Neutrophil (primary cell): ENCODE results near the gene ZSWIM8.

Source experiments
- H3K27ac ChIP-seq: fragments of 200-600 bp; sonication (generic); 2 replicates; pipeline ENCODE4 v1.5.1; 2016; ENCODE audit warnings: mild to moderate bottlenecking, moderate library complexity
- H3K27me3 ChIP-seq: fragments of 200-600 bp; sonication (generic); 2 replicates; pipeline ENCODE4 v1.6.0; 2016; ENCODE audit warnings: mild to moderate bottlenecking
- H3K36me3 ChIP-seq: fragments of 200-600 bp; sonication (generic); 2 replicates; pipeline ENCODE4 v1.5.1; 2017
- H3K4me1 ChIP-seq, 2 experiments: fragments of 200-600 bp in 1 of 2; sonication (generic) in 1 of 2; 1 replicate in 1 of 2; 2 replicates in 1 of 2; pipeline versions ENCODE4 v1.5.1 to v1.6.1; 2013 to 2016; ENCODE audit warnings: low read depth in 1 of 2, low read length in 1 of 2, mild to moderate bottlenecking in 1 of 2, moderate library complexity in 1 of 2; ENCODE audit not compliant: control insufficient read depth in 1 of 2, insufficient read depth in 1 of 2
- H3K4me3 ChIP-seq, 2 experiments: fragments of 200-600 bp in 1 of 2; sonication (generic) in 1 of 2; 1 replicate in 1 of 2; 2 replicates in 1 of 2; pipeline ENCODE4 v1.5.1; 2013 to 2016; ENCODE audit warnings: low read depth in 1 of 2, low read length in 1 of 2, mild to moderate bottlenecking in 1 of 2, moderate library complexity in 1 of 2
- H3K9me3 ChIP-seq: fragments of 200-600 bp; sonication (generic); 2 replicates; pipeline ENCODE4 v1.5.1; 2016
- TF ChIP-seq, protein P1 (sequence below): fragments of 200-600 bp; sonication (generic); IDR thresholded peaks from 2 replicates; pipeline ENCODE4 v1.5.1; 2016; ENCODE audit warnings: antibody characterized with exemption

Gene ZSWIM8

GRCh38 chr10:73847031-73847430 lies 61.6 kb downstream of the ZSWIM8 start:
- no peaks in the 10 kb centered on the region for H3K27me3 ChIP-seq
- peaks cover 29 to 36% of the 10 kb centered on the region in 2 experiments for H3K4me1 ChIP-seq
- H3K4me3 ChIP-seq: no peak overlapping the region
- TF ChIP-seq, protein P1, sequence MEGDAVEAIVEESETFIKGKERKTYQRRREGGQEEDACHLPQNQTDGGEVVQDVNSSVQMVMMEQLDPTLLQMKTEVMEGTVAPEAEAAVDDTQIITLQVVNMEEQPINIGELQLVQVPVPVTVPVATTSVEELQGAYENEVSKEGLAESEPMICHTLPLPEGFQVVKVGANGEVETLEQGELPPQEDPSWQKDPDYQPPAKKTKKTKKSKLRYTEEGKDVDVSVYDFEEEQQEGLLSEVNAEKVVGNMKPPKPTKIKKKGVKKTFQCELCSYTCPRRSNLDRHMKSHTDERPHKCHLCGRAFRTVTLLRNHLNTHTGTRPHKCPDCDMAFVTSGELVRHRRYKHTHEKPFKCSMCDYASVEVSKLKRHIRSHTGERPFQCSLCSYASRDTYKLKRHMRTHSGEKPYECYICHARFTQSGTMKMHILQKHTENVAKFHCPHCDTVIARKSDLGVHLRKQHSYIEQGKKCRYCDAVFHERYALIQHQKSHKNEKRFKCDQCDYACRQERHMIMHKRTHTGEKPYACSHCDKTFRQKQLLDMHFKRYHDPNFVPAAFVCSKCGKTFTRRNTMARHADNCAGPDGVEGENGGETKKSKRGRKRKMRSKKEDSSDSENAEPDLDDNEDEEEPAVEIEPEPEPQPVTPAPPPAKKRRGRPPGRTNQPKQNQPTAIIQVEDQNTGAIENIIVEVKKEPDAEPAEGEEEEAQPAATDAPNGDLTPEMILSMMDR: no peak
- H3K36me3 ChIP-seq: peaks cover 96% of the 10 kb centered on the region
- no peaks in the 10 kb centered on the region for H3K9me3 ChIP-seq
- H3K27ac ChIP-seq: no peak overlapping the region

DNA sequence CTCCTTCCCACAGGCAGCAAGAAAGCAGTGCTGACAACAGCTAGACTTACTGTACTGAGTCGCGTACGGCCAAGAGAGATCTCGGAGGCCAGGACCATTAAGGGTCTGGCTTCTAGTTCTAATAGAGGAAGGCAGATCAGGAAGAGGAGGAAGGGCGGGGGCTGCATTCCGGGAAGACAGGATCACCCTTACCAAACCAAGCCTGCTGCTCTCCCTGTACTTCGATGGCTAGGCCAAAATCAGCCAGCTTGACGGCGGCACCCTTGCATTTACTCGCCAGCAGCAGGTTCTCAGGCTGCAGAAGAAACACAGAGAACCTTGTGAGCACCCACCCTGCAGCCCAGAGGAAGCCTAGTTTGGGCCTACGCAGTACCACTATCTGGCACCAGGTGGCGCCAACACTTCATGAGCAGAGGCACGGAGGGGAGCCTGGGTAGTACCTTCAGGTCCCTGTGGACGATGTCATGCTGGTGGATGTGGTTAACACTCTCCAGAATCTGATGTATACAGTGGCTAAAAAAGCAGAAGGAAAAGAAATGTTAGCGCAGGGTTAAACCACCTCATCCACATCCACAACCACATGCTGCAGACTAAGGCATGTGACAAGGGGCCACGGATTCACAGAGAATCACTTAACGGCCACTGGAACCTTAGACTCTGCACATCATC lies 63.5 kb downstream of the ZSWIM8 start:
- TF ChIP-seq, protein P1: peak; percentile 95
- Histone ChIP-seq H3K27ac (peak overlapping the region; percentile 81), H3K36me3 (peaks cover 98% of the 10 kb centered on the region), H3K9me3 (no peaks in the 10 kb centered on the region), H3K4me3 (peak overlapping the region in 1 of 2 experiments; percentile 19), H3K4me1 (peaks cover 19 to 28% of the 10 kb centered on the region in 2 experiments), H3K27me3 (no peaks in the 10 kb centered on the region)

DNA sequence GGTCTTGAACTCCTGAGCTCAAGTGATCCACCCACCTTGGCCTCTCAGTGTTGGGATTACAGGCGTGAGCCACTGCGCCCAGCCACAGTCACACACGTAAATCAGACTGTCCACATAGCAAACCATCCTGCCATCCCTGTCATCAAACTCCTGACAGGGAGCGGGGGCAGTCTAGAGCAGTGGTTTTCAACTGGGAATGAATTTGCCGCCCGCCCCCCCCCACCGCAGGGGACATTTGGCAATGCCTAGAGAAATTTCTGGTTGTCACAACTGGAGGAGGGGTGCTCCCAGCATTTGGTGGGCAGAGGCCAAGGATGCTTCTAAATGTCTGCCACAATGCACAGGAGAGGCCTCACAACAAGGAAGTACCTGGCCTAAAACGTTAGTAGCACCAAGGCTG lies 64.8 kb downstream of the ZSWIM8 start:
- Histone ChIP-seq H3K9me3 (no peaks in the 10 kb centered on the region), H3K27me3 (no peaks in the 10 kb centered on the region), H3K36me3 (peaks cover 99% of the 10 kb centered on the region), H3K27ac (peak overlapping the region; percentile 81), H3K4me3 (no peak overlapping the region), H3K4me1 (peaks cover 19 to 28% of the 10 kb centered on the region in 2 experiments)
- TF ChIP-seq, protein P1: no peak

GRCh38 chr10:73850863-73851461 lies 65.6 kb downstream of the ZSWIM8 start:
- Histone ChIP-seq H3K27me3 (no peaks in the 10 kb centered on the region), H3K36me3 (peaks cover 100% of the 10 kb centered on the region), H3K4me1 (peaks cover 19 to 28% of the 10 kb centered on the region in 2 experiments), H3K4me3 (no peak overlapping the region), H3K27ac (peak overlapping the region; percentile 81), H3K9me3 (no peaks in the 10 kb centered on the region)
- TF ChIP-seq, protein P1: no peak
